DMS153 treated with DMSO at 0.1 percent for 48 hours (cell line): ENCODE data around the gene SMIM24.
"Not testable (repeated sequence)": the region's sequence is repeated elsewhere in the genome, so short reads cannot be mapped to it uniquely, and the experiment has no call there.

Source experiments
- DNase-seq: peaks from one replicate; lab custom pipeline; 2025; ENCODE audit not compliant: unreplicated experiment; lab: John Stamatoyannopoulos, UW

SMIM24 gene

GRCh38 chr19:3480383-3481091 is at the start of gene SMIM24:
TSS of gene SMIM24 (minus strand) at chr19:3480525. CDS start at chr19:3480463, 62 bp downstream.
- no peak for DNase-seq

DNA sequence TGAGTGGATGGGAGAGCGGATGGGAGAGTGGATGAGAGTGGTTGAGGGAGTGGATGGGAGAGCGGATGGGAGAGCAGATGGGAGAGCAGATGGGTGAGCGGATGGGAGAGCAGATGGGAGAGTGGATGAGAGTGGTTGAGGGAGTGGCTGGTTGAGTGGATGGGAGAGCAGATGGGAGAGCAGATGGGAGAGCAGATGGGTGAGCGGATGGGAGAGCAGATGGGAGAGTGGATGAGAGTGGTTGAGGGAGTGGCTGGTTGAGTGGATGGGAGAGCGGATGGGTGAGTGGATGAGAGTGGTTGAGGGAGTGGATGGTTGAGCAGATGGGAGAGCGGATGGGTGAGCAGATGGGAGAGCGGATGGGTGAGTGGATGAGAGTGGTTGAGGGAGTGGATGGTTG is 49.0 kb upstream of the SMIM24 start:
- DNase-seq: not testable (repeated sequence)

GRCh38 chr19:3528539-3529211 is 48.4 kb upstream of the SMIM24 start:
- DNase-seq: no peak

- DNase-seq: no peak
These were observed 47.8 kb upstream of the SMIM24 start for GRCh38 chr19:3528080-3528479.

- no peak for DNase-seq
These were observed 47.0 kb upstream of the SMIM24 start for GRCh38 chr19:3527238-3527910.

GRCh38 chr19:3526507-3527237 is 46.3 kb upstream of the SMIM24 start:
- no peak for DNase-seq

DNA sequence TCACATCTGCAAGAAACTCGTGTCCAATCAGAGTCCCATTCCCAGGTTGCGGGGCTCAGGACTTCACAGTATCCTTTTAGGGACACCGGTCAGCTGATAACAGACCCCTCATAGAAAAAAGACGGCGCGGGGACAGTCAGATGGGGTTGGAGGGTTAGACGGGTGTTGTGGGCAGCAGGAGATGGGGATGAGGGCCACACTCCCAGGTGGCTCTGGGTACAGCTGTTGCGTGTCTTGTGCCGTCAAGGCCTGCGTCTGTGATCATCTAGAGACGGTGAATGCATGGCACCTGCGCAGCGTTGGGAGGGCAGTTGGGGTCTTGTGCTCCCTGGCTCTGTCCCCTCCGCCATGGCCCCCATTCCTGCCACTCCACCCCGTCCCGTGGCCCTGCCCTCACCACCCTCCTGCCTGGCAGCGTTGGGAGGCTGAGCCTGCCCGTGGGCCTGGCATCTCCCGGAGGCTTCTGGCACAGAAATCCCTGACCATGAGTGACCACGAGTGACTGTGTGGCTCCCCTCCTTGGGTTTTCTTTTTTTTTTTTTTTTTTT is 44.7 kb upstream of the SMIM24 start:
- no peak for DNase-seq

DNA sequence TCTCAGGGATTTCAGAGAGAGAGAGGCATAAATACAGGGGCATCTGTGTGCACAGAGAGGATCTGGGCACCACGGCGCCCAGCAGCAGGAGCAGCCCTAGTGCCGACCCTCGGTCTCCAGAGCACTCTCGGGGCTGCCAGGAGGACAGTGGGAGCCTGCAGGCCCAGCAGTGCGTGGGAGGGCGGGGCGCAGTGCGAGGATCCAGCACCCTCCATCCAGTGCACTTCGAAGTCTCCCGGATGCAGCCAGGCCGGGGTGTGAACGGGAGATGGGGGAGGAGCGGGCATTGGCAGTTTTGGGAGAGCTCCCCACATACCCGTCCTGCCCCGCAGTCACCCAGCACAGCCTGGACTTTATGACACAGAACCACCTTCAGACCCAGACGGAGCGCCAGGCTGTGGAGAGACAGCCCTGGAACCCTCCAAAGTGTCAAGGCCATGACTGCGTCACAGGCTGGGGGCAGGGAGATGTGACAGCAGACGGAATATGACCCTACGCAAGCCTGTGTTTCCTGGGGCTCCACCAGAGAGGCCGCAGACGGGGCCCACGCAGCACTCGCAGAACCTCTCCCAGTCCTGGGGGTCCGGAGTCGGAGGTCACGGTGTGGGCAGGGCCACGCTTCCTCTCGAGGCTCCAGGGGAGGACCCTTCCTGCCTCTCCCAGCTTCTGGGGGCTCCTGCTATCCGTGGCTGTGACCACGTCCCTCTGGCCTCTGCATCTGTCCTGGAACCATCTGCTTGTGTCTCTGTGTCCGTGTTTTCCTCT is 43.9 kb upstream of the SMIM24 start:
- no peak for DNase-seq

DNA sequence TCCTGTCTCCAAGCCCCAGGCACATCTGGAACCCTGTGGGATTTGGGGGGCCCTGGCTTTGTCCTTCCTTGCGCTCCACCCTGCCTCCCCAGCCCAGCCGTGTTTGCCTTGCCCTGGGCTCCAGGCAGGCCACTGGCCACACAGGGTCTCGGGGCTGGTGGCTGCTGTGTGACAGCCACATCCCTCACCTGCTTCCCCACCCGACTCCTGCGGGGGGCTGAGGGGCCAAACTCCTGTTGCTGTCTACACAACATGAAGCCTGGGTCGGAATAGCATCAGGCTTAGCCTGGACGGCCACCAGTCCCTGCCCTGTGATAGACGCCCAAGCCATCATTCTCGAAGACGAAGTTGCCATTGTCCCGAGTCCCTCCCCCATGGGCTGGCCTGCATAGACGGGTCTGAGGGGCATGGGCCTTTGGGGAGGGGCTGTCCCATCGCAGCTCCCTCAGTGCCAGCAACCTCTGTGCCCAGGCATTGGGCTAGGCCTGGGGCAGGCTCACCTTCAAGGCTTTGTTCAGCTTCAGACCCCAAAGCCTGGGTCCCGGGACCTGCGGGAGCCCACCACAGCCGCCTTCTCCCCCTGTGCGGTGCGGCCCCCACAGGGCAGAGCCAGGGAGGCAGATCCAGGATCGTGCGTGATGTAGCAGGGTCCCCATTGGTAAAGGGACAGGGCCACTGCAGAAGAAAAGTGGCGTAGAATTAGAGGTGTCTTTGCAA is 43.2 kb upstream of the SMIM24 start:
- DNase-seq: no peak

GRCh38 chr19:3522421-3523360 is 42.4 kb upstream of the SMIM24 start:
- no peak for DNase-seq

DNA sequence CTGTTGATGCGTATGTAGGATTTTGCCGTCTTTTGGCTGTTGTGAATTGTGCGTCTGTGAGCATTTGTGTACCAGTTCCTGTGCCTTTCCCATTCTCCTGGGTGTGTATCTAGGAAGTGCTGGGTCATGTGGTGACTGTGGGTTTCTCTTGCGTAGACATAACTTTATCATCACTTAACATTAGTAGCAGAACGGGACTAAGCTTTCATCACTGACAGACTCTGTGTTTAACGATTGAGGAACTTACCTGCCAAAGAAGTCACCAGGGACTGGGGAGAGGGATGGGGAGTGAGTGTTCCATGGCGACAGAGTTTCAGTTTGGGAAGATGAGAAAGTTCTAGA is 40.8 kb upstream of the SMIM24 start:
- no peak for DNase-seq

GRCh38 chr19:3520166-3521103 is 40.1 kb upstream of the SMIM24 start:
- no peak for DNase-seq

DNA sequence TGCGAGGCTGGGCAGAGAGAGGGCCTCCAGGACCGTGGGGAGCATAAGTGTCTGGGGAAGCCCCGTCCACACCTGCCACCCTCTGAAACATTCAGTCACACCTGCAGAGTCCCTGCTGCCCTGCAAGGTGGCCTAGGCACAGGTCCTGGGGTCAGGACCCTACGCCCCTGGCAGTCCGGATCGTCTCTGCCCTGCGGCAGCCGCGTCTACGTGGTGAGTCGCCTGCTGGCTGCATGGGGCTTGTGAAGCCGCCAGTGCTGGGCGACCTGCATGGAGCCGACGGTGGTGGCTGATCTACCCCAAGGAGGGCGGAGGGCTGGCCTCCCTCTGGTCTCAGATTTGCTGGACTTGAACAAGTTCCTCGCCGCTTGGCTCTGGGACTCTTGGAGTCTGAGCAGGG is 38.8 kb upstream of the SMIM24 start:
- no peak for DNase-seq

- DNase-seq: no peak
These were observed 38.3 kb upstream of the SMIM24 start for GRCh38 chr19:3518659-3519058.

GRCh38 chr19:3518255-3518654 is 37.9 kb upstream of the SMIM24 start:
- DNase-seq: no peak

DNA sequence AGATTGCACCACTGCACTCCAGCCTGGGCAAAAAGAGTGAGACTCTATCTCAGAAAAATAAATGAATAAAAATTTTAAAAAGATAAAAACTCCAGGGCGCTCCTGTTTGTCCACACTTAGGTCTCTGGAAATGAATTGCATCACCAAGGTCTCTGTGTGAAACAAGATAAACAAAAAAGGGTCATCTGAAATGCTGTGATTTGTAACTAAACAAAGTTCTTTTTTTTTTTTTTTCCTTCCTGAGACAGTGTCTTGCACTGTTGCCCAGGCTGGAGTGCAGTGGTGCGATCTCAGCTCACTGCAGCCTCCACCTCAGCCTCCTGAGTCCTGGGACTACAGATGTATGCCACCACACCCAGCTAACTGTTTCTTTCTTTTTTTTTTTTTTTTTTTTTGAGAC is 37.3 kb upstream of the SMIM24 start:
- no peak for DNase-seq

DNA sequence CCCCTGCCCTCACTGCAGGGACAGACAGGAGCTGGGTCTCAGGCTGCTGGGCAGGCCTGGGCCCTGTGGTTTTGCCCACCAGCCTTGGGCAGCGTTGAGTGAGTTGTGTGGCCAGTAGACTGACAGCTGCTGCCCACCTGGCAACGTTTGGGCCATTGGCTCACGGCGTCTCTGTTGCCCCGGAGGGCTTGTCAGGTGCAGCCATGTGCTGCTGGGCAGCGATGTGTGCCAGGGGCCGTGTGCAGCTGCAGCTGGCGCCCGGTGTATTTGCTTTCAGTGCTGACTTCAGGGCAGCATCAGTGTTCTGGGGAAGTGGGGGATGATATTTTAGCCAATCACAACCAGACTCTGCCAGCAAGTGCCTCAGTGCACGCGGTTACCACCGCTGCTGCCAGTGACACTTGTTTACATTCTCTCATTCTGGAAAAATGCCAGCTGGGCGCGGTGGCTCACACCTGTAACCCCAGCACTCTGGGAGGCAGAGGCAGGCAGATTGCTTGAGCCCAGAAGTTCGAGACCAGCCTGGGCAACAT is 36.4 kb upstream of the SMIM24 start:
- DNase-seq: peak; percentile 14
